GM19035 (cell line): ENCODE results near the gene SLC49A3.
"Not testable (repeated sequence)": the region's sequence is repeated elsewhere in the genome, so short reads cannot be mapped to it uniquely, and the experiment has no call there.

ENCODE experiments used
- ATAC-seq: cut with Tn5 transposase; IDR thresholded peaks from one replicate; pipeline ENCODE4 v1.9.1; 2021; ENCODE audit not compliant: unreplicated experiment

SLC49A3 gene

GRCh38 chr4:703336-704197 lies 14.6 kb upstream of the SLC49A3 start:
- no peak for ATAC-seq

- no peak for ATAC-seq
Observed at GRCh38 chr4:702618-703048, 13.7 kb upstream of the SLC49A3 start.

GRCh38 chr4:700587-701264 lies 11.8 kb upstream of the SLC49A3 start:
- ATAC-seq, result no peak

- no peak for ATAC-seq
Observed at GRCh38 chr4:699816-700580, 11.0 kb upstream of the SLC49A3 start.

- not testable (repeated sequence) for ATAC-seq
Observed at GRCh38 chr4:694341-694940, 5.5 kb upstream of the SLC49A3 start.

- no peak for ATAC-seq
Observed at GRCh38 chr4:692771-693554, 4.0 kb upstream of the SLC49A3 start.

GRCh38 chr4:689723-690122 lies 772 bp upstream of the SLC49A3 start:
- no peak for ATAC-seq

- no peak for ATAC-seq
Observed at GRCh38 chr4:687971-688853, 739 bp downstream of the SLC49A3 start.

GRCh38 chr4:687048-687970 lies 1.6 kb downstream of the SLC49A3 start:
- no peak for ATAC-seq

GRCh38 chr4:686413-687040 lies 2.4 kb downstream of the SLC49A3 start:
- ATAC-seq, result no peak

GRCh38 chr4:685679-686412 lies 3.1 kb downstream of the SLC49A3 start:
- no peak for ATAC-seq

- no peak for ATAC-seq
Observed at GRCh38 chr4:684623-685327, 4.2 kb downstream of the SLC49A3 start.

GRCh38 chr4:683982-684622 lies 4.8 kb downstream of the SLC49A3 start:
- no peak for ATAC-seq

- ATAC-seq, result no peak
Observed at GRCh38 chr4:683247-683897, 5.6 kb downstream of the SLC49A3 start.

GRCh38 chr4:682490-683172 lies 6.3 kb downstream of the SLC49A3 start:
- ATAC-seq, result no peak
